ENCODE results near the gene XPNPEP1.

XPNPEP1 gene

GRCh38 chr10:109914966-109915365 is 8.3 kb downstream of the XPNPEP1 start:
- TF ChIP-seq CTCF (IDR thresholded peaks at IDR 0.05; ENCODE audit: insufficient read depth, low read depth, low read length, missing control alignments), result no peak
- H3K4me3 ChIP-seq (ENCODE audit: low read length), result no peak overlapping the region
- DNase-seq (ENCODE audit: low read depth), result peak; percentile 95

- no peak for TF ChIP-seq CTCF (IDR thresholded peaks at IDR 0.05; ENCODE audit: insufficient read depth, low read depth, low read length, missing control alignments)
- no peak overlapping the region for H3K4me3 ChIP-seq (ENCODE audit: low read length)
- DNase-seq (ENCODE audit: low read depth), result no peak
Measured at GRCh38 chr10:109913306-109913892, 9.9 kb downstream of the XPNPEP1 start.

- no peak overlapping the region for H3K4me3 ChIP-seq (ENCODE audit: low read length)
- no peak for TF ChIP-seq CTCF (IDR thresholded peaks at IDR 0.05; ENCODE audit: insufficient read depth, low read depth, low read length, missing control alignments)
- peak; percentile 91 for DNase-seq (ENCODE audit: low read depth)
Measured at GRCh38 chr10:109912335-109913281, 10.7 kb downstream of the XPNPEP1 start.

- no peak overlapping the region for H3K4me3 ChIP-seq (ENCODE audit: low read length)
- no peak for TF ChIP-seq CTCF (IDR thresholded peaks at IDR 0.05; ENCODE audit: insufficient read depth, low read depth, low read length, missing control alignments)
- DNase-seq (ENCODE audit: low read depth), result no peak
Measured at GRCh38 chr10:109911903-109912302, 11.4 kb downstream of the XPNPEP1 start.

GRCh38 chr10:109906316-109906715 is 17.0 kb downstream of the XPNPEP1 start:
- DNase-seq (ENCODE audit: low read depth), result no peak
- no peak for TF ChIP-seq CTCF (IDR thresholded peaks at IDR 0.05; ENCODE audit: insufficient read depth, low read depth, low read length, missing control alignments)
- no peak overlapping the region for H3K4me3 ChIP-seq (ENCODE audit: low read length)

- no peak for TF ChIP-seq CTCF (IDR thresholded peaks at IDR 0.05; ENCODE audit: insufficient read depth, low read depth, low read length, missing control alignments)
- no peak for DNase-seq (ENCODE audit: low read depth)
Measured at GRCh38 chr10:109904397-109904796, 18.9 kb downstream of the XPNPEP1 start.

More at GRCh38 chr10:109904397-109904796, 18.9 kb downstream of the XPNPEP1 start:
- no peak overlapping the region for H3K4me3 ChIP-seq (ENCODE audit: low read length)
